K562 (cell line): ENCODE results near the gene PRH1. TPM values are rescaled to one million over a fixed set of nuclear protein-coding genes. Genes with fewer than 3 reads are reported as not detected.

ENCODE experiments used
- ATAC-seq: fragments of 200-7000 bp; cut with Tn5 transposase; 3 replicates; pipeline ENCODE4 v1.9.1; 2020; ENCODE audit warnings: moderate library complexity
- BruUV-seq: library from RNA; stranded (reverse); fragments of 400-500 nt; replicated peaks from 2 replicates; lab custom pipeline; 2021; lab: Mats Ljungman, UMichigan
- CTCF ChIA-PET: fragments of 300-600 bp; formaldehyde crosslinking; extraction: SDS; loops from one replicate; lab custom pipeline; 2021; ENCODE audit warnings: low intra/inter-chr PET ratio; lab: Yijun Ruan, JAX
- POLR2A ChIA-PET: fragments of 300-600, 350-650 bp; sonication (Branson Sonifier 250); formaldehyde crosslinking; extraction: SDS; loops from one replicate; lab custom pipeline; 2021; ENCODE audit warnings: antibody characterized with exemption, inconsistent platforms; lab: Yijun Ruan, JAX
- DNase-seq, 4 experiments: peaks; one replicate each; pipeline versions ENCODE4 v3.0.0 to v3.0.0-alpha.2; 2011 to 2018; ENCODE audit warnings: low spot score in 3 of 4, mixed read lengths in 3 of 4; ENCODE audit errors: extremely low read depth in 1 of 4
- FAIRE-seq: peaks from 2 replicates; lab custom pipeline; 2011; peaks lifted over from hg19 to GRCh38; lab: Jason Lieb, UNC
- H2AFZ ChIP-seq: 2 replicates; pipeline ENCODE4 v1.6.0; 2011; ENCODE audit warnings: low read depth, low read length, control low read depth, inconsistent platforms
- H3K27ac ChIP-seq: fragments of 200-600 bp; 3 replicates; pipeline ENCODE4 v1.8.0; 2011; ENCODE audit warnings: low read depth, mild to moderate bottlenecking, control low read depth, inconsistent platforms, low read length, moderate library complexity, mixed read lengths; ENCODE audit errors: extremely low read depth
- H3K27me3 ChIP-seq, 2 experiments: fragments of 300-600 bp in 1 of 2; 2 replicates in 1 of 2; 3 replicates in 1 of 2; pipeline versions ENCODE4 v1.6.0 to v1.8.0; 2011; ENCODE audit warnings: inconsistent platforms in 2 of 2, low read length in 2 of 2, mild to moderate bottlenecking in 1 of 2, mixed read lengths in 1 of 2, moderate library complexity in 1 of 2; ENCODE audit not compliant: control insufficient read depth in 2 of 2, insufficient read depth in 2 of 2
- H3K36me3 ChIP-seq: fragments of 300-600 bp; 3 replicates; pipeline ENCODE4 v1.8.0; 2011; ENCODE audit warnings: mild to moderate bottlenecking, low read length, inconsistent platforms; ENCODE audit not compliant: control insufficient read depth, insufficient read depth
- H3K4me1 ChIP-seq, 2 experiments: fragments of 200-600 bp in 1 of 2; replicated peaks in 1 of 2; 2 replicates in 1 of 2; 3 replicates in 1 of 2; pipeline versions ENCODE4 v1.5.1 to v1.8.0; 2011; ENCODE audit warnings: inconsistent platforms in 2 of 2, low read length in 2 of 2, mild to moderate bottlenecking in 1 of 2, mixed read lengths in 1 of 2, moderate library complexity in 1 of 2; ENCODE audit not compliant: control insufficient read depth in 2 of 2, insufficient read depth in 2 of 2
- H3K4me2 ChIP-seq: 2 replicates; pipeline ENCODE4 v1.6.1; 2011; ENCODE audit warnings: low read length, control low read depth, inconsistent platforms, mixed read lengths; ENCODE audit not compliant: insufficient read depth
- H3K4me3 ChIP-seq: fragments of 200-600 bp; sonication (generic), shearing (Covaris generic); 2 replicates; pipeline ENCODE4 v1.5.1; 2016; ENCODE audit warnings: control low read depth, inconsistent platforms
- H3K79me2 ChIP-seq: fragments of 200-600 bp; 3 replicates; pipeline ENCODE4 v1.8.0; 2011; ENCODE audit warnings: low read length, inconsistent platforms; ENCODE audit not compliant: control insufficient read depth, insufficient read depth
- H3K9ac ChIP-seq, 2 experiments: 2 replicates each; pipeline versions ENCODE4 v1.6.0 to v1.6.1; 2011; ENCODE audit warnings: low read depth in 2 of 2, low read length in 2 of 2, control low read depth in 1 of 2, inconsistent platforms in 1 of 2, mild to moderate bottlenecking in 1 of 2, mixed read lengths in 1 of 2; ENCODE audit not compliant: insufficient read depth in 1 of 2
- H3K9me1 ChIP-seq: one replicate; pipeline ENCODE4 v1.6.0; 2011; ENCODE audit warnings: inconsistent platforms, mild to moderate bottlenecking, low read length, moderate library complexity; ENCODE audit not compliant: control insufficient read depth, insufficient read depth
- H3K9me3 ChIP-seq: replicated peaks from 2 replicates; pipeline ENCODE4 v1.5.1; 2011; ENCODE audit warnings: low read depth, low read length, inconsistent platforms; ENCODE audit not compliant: control insufficient read depth, insufficient read depth
- H4K20me1 ChIP-seq: replicated peaks from 2 replicates; pipeline ENCODE4 v1.6.1; 2011; ENCODE audit warnings: low read length, inconsistent platforms, mixed read lengths; ENCODE audit not compliant: control insufficient read depth, insufficient read depth
- ETS1 ChIP-seq: conservative IDR thresholded peaks from 2 replicates; pipeline ENCODE4 v1.6.1; 2011; ENCODE audit warnings: low read depth, mild to moderate bottlenecking, low read length; ENCODE audit not compliant: control insufficient read depth
- PKNOX1 ChIP-seq: fragments of 450-650 bp; IDR thresholded peaks from 2 replicates; pipeline ENCODE4 v1.6.1; 2016
- ZC3H11A ChIP-seq: IDR thresholded peaks from 2 replicates; pipeline ENCODE4 v1.6.1; 2012; ENCODE audit warnings: low read depth, low read length, improper control_type of control experiment
- ZEB2 ChIP-seq: fragments of 450-650 bp; IDR thresholded peaks from 2 replicates; pipeline ENCODE4 v1.6.1; 2016
- ZNF175 ChIP-seq: fragments of 200-800 bp; sonication (Bioruptor generic); IDR thresholded peaks from 2 replicates; pipeline ENCODE4 v1.6.1; 2016; ENCODE audit warnings: low read depth, mild to moderate bottlenecking, missing genetic modification characterization, missing compliant biosample characterization
- ZNF398 ChIP-seq: fragments of 250-450 bp; sonication (Bioruptor Pico); IDR thresholded peaks from 2 replicates; pipeline ENCODE4 v1.8.0; 2021; ENCODE audit warnings: moderate library complexity, mild to moderate bottlenecking, inconsistent platforms
- WGBS: fragments of 100-300 bp; shearing (Covaris generic); methylation state at CpG from one replicate; pipeline ENCODE4 v1.1.6; 2016; ENCODE audit warnings: low coverage, mixed read lengths; ENCODE audit not compliant: insufficient coverage; ENCODE audit errors: missing lambda C conversion rate; 5-methylcytosine and 5-hydroxymethylcytosine counted together
- in situ Hi-C: fragments of 300-500 bp; cut with MboI; formaldehyde crosslinking; loops from 4 replicates; pipeline ENCODE4 v1.15.0; 2018; ENCODE audit warnings: inconsistent platforms, mixed read lengths
- intact Hi-C: fragments of 100-400 bp; cut with micrococcal nuclease; formaldehyde crosslinking; loops from 2 replicates; pipeline ENCODE4 v1.14.2; 2022
- polyA plus RNA-seq, 8 experiments: library from polyadenylated mRNA; depleted of rRNA in 4 of 8; stranded (reverse) in 5 of 8; unstranded in 3 of 8; fragments of >200 nt; fragmentation: Nextera tagmentation in 2 of 8; fragmentation: Illumina TruSeq in 1 of 8; extraction: Ambion mirVana in 2 of 8; extraction: Trizol in 1 of 8; gene quantifications; 2 replicates each; pipeline versions ENCODE4 v1.2.1 to v1.2.3, GENCODE V29; 2011 to 2014; ENCODE audit warnings: inconsistent platforms in 1 of 8, missing spikeins in 1 of 8
- total RNA-seq, 7 experiments: library from RNA; depleted of rRNA in 6 of 7; stranded (reverse); fragments of >200 nt in 6 of 7; fragmentation: Illumina TruSeq in 2 of 7; extraction: Trizol in 2 of 7; gene quantifications; 2 replicates each; pipeline versions ENCODE4 v1.2.1 to v1.2.3, GENCODE V29; 2011 to 2021; ENCODE audit warnings: low replicate concordance in 1 of 7
- TF ChIP-seq, protein P1 (sequence below), 2 experiments: fragments of 450-650 bp in 1 of 2; sonication (generic) in 1 of 2; formaldehyde crosslinking in 1 of 2; IDR thresholded peaks in 1 of 2; conservative IDR thresholded peaks in 1 of 2; 2 replicates each; pipeline versions ENCODE4 v1.6.1 to v1.8.1; 2016 to 2023; ENCODE audit warnings: mild to moderate bottlenecking in 2 of 2, moderate library complexity in 2 of 2, inconsistent platforms in 1 of 2, missing genetic modification reagents in 1 of 2

Gene PRH1
- total and polyA plus RNA-seq, 9 of the 15 experiments (the other 6 are each of a cell fraction or from before 2014, with no cell fraction given), result 1.2 to 14.2 (median 6.0) TPM

- Histone ChIP-seq H3K9ac (no peak overlapping the region), H3K36me3 (no peaks in the 10 kb centered on the region), H3K9me1 (no peaks in the 10 kb centered on the region), H3K27me3 (no peaks in the 10 kb centered on the region), H4K20me1 (no peaks in the 10 kb centered on the region), H3K4me1 (no peaks in the 10 kb centered on the region), H3K27ac (no peak overlapping the region), H3K9me3 (no peaks in the 10 kb centered on the region), H3K4me3 (no peak overlapping the region)
- WGBS, result 75% methylated on average over 2 of the region's 2 CpGs
- intact Hi-C loops (no loop called here), in situ Hi-C loops (no loop called here)
- POLR2A ChIA-PET, result no interaction called here
- no peak for TF ChIP-seq PKNOX1
- TF ChIP-seq ETS1, result no peak
- no peak for TF ChIP-seq ZC3H11A
- TF ChIP-seq ZEB2, result no peak
- TF ChIP-seq, protein P1, sequence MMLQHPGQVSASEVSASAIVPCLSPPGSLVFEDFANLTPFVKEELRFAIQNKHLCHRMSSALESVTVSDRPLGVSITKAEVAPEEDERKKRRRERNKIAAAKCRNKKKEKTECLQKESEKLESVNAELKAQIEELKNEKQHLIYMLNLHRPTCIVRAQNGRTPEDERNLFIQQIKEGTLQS (IDR thresholded peaks at IDR 0.05), result no peak
- TF ChIP-seq, protein P1 (CRISPR knock-in tag; conservative IDR thresholded peaks at IDR 0.05), result no peak
- TF ChIP-seq ZNF175 (CRISPR knock-in tag), result no peak
- TF ChIP-seq ZNF398 (CRISPR knock-in tag), result no peak
- TF ChIP-seq, all 486 proteins: peak for 0
- CTCF ChIA-PET, result no interaction called here
- FAIRE-seq (no peak), ATAC-seq (no peak), DNase-seq (no peak)
- BruUV-seq, result no TSS peak
- H2AFZ ChIP-seq, result no peak overlapping the region
- no peaks in the 10 kb centered on the region for H3K79me2 ChIP-seq
- no peak overlapping the region for H3K4me2 ChIP-seq
Measured at GRCh38 chr12:10891937-10892336, 7.9 kb upstream of the PRH1 start.
